ENCODE measurements around the gene ANKRD33B.
"Not testable (repeated sequence)": the region's sequence is repeated elsewhere in the genome, so short reads cannot be mapped to it uniquely, and the experiment has no call there.

ANKRD33B gene

GRCh38 chr5:10622810-10623209 lies 58.9 kb downstream of the ANKRD33B start:
- DNase-seq = no peak

- DNase-seq = no peak
Measured at GRCh38 chr5:10623305-10623910, 59.5 kb downstream of the ANKRD33B start.

- no peak for DNase-seq
Measured at GRCh38 chr5:10624206-10624605, 60.3 kb downstream of the ANKRD33B start.

- DNase-seq = no peak
Measured at GRCh38 chr5:10624679-10625078, 60.8 kb downstream of the ANKRD33B start.

- DNase-seq = no peak
Measured at GRCh38 chr5:10625700-10626472, 62.0 kb downstream of the ANKRD33B start.

- no peak for DNase-seq
Measured at GRCh38 chr5:10626473-10627013, 62.7 kb downstream of the ANKRD33B start.

- peak; percentile 47 for DNase-seq
Measured at GRCh38 chr5:10627160-10627701, 63.4 kb downstream of the ANKRD33B start.

GRCh38 chr5:10628601-10629000 lies 64.7 kb downstream of the ANKRD33B start:
- DNase-seq = no peak

- no peak for DNase-seq
Measured at GRCh38 chr5:10629682-10630081, 65.8 kb downstream of the ANKRD33B start.

- DNase-seq = no peak
Measured at GRCh38 chr5:10630126-10630525, 66.3 kb downstream of the ANKRD33B start.

GRCh38 chr5:10630744-10631143 lies 66.9 kb downstream of the ANKRD33B start:
- DNase-seq = not testable (repeated sequence)

- no peak for DNase-seq
Measured at GRCh38 chr5:10631316-10631996, 67.6 kb downstream of the ANKRD33B start.

- no peak for DNase-seq
Measured at GRCh38 chr5:10632110-10632761, 68.4 kb downstream of the ANKRD33B start.

- no peak for DNase-seq
Measured at GRCh38 chr5:10633271-10634049, 69.6 kb downstream of the ANKRD33B start.

GRCh38 chr5:10634050-10634449 lies 70.2 kb downstream of the ANKRD33B start:
- DNase-seq = no peak

- DNase-seq = no peak
Measured at GRCh38 chr5:10634562-10634961, 70.7 kb downstream of the ANKRD33B start.

- no peak for DNase-seq
Measured at GRCh38 chr5:10635257-10635866, 71.5 kb downstream of the ANKRD33B start.

- DNase-seq = no peak
Measured at GRCh38 chr5:10635867-10636350, 72.0 kb downstream of the ANKRD33B start.

- no peak for DNase-seq
Measured at GRCh38 chr5:10636363-10637142, 72.7 kb downstream of the ANKRD33B start.

GRCh38 chr5:10637944-10638343 lies 74.1 kb downstream of the ANKRD33B start:
- no peak for DNase-seq

GRCh38 chr5:10638723-10639122 lies 74.9 kb downstream of the ANKRD33B start:
- DNase-seq = not testable (repeated sequence)

Measured in NCI-H748 treated with DMSO at 0.1 percent for 48 hours (cell line).